Activated T-helper 17 cell treated with anti-CD3 and anti-CD28 coated beads, Interleukin-2, amount 50 U/mL, for 72 hours (primary cell): ENCODE data around the gene TMEM175. TPM values are rescaled to one million over a fixed set of nuclear protein-coding genes. Genes with fewer than 3 reads are reported as not detected.
"Not testable (repeated sequence)": the region's sequence is repeated elsewhere in the genome, so short reads cannot be mapped to it uniquely, and the experiment has no call there.

Experiments used
- ATAC-seq: fragments of 150-1000 bp; cut with Tn5 transposase; replicated peaks from 2 replicates; pipeline ENCODE4 v1.10.0; 2021; ENCODE audit warnings: mild to moderate bottlenecking, moderate library complexity
- H3K27ac Mint-ChIP-seq: one replicate; pipeline ENCODE4 v1.8.0; 2022; ENCODE audit warnings: mixed read lengths
- H3K27me3 Mint-ChIP-seq: one replicate; pipeline ENCODE4 v1.8.0; 2022; ENCODE audit warnings: mixed read lengths
- H3K36me3 Mint-ChIP-seq: one replicate; pipeline ENCODE4 v1.8.0; 2022; ENCODE audit warnings: low read depth, mild to moderate bottlenecking, mixed read lengths
- H3K4me1 Mint-ChIP-seq: one replicate; pipeline ENCODE4 v1.8.0; 2022; ENCODE audit warnings: mixed read lengths
- H3K4me3 Mint-ChIP-seq: one replicate; pipeline ENCODE4 v1.8.0; 2022; ENCODE audit warnings: mild to moderate bottlenecking, mixed read lengths
- H3K9me3 Mint-ChIP-seq: one replicate; pipeline ENCODE4 v1.8.0; 2022; ENCODE audit warnings: mixed read lengths
- total RNA-seq, 2 donors: library from RNA; stranded (reverse); gene quantifications; one replicate each; pipeline ENCODE4 v1.2.3, GENCODE V29; 2022

The TMEM175 gene
- total RNA-seq, 2 donors from 2014 or later = 6.5 to 10.0 TPM

- no peak overlapping the region for H3K4me3 Mint-ChIP-seq
- H3K36me3 Mint-ChIP-seq = no peaks in the 10 kb centered on the region
- peaks cover 13% of the 10 kb centered on the region for H3K27me3 Mint-ChIP-seq
- ATAC-seq = no peak
- H3K27ac Mint-ChIP-seq = no peak overlapping the region
- no peaks in the 10 kb centered on the region for H3K9me3 Mint-ChIP-seq
- H3K4me1 Mint-ChIP-seq = no peaks in the 10 kb centered on the region
Measured at GRCh38 chr4:995311-996026, 63.2 kb downstream of the TMEM175 start.

DNA sequence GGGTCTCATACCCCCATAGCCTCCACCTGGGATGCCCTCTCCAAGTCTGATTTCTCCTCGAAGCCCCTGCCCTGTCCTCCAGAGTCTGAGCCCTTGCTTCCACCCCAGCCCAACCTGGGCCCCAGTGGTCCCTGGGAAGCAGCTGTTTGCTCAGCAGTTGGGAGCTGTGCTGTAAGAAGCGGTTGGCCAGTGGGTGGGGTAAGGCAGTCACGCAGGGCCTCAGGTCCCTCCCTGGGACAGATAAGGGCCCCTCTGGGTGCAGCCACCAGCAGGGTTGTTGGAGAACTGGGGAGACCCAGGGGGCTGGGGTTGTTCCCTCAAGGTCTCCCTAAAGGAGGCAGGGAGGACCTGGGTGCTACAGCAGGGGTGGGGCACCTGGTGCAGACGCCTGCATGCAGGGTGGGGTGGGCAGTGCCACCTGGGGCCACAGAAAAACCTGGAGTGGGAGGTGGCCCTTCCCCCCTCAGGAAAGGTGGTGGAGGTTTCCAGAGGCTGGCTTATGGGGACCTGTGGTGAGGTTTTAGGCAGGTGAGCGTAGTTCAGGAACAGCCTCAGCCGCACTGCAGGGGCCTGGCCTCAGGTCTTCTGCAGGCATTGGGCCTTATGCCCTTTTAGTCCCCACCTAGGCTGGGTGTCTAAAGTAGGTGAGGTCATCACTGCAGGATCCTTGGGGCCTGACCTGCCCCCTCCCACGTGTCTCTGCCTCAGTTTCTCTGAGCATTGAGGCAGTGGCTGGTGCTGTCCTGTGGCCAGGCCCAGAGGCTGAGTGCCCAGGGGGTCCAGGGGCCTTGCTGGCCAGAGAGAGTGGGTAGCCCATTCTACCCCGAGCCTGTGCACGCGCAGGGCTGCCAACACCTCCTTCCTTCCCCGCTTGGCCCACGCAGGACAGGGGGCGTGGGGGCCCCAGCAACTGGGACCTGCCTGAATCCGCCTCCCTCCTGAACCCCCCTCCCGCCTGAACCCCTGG, 64.1 kb downstream of the TMEM175 start:
- Mint-ChIP-seq H3K4me3 (no peak overlapping the region), H3K9me3 (no peaks in the 10 kb centered on the region), H3K36me3 (no peaks in the 10 kb centered on the region), H3K27ac (no peak overlapping the region), H3K4me1 (no peaks in the 10 kb centered on the region), H3K27me3 (peaks cover 13% of the 10 kb centered on the region)
- no peak for ATAC-seq

- Mint-ChIP-seq H3K4me3 (no peak overlapping the region), H3K27me3 (peaks cover 13% of the 10 kb centered on the region), H3K36me3 (no peaks in the 10 kb centered on the region), H3K27ac (no peak overlapping the region), H3K9me3 (no peaks in the 10 kb centered on the region), H3K4me1 (no peaks in the 10 kb centered on the region)
- ATAC-seq = peak; percentile 6
Measured at GRCh38 chr4:996997-997374, 64.7 kb downstream of the TMEM175 start.

DNA sequence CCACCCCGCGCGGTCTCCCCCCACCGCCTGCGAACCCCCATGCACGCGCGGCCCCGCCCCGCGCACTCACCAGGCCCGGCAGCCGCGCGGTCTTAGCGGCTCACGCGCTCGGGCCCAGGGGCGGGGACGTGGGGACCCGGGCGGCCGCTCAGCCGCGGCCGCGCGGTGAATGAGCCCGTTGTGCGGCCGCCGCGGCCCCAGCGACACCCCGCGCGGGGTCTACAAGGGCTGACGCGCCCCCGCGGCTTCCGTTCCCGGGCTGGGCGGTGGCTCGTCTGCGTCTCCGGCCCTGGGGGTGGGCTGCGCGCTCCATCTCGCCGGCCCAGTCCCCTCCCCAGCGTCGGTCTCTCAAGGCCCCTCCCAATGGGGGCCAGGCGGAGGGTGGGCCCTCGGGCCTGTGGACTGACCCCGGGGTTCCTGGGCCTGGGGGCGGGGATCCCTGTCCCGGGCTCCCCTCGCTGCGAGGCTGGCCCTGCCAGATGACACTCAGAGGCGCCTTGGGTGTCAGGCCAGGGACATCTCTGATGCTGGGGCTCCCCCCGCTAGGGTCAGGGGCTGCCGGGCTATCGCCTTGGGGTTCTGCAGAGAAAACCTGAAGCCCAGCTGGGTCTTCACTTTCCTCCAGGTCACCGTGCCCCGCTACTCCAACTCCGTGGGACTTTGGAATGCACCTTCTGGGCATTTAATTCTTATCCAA, 65.3 kb downstream of the TMEM175 start:
- peak; percentile 51 for ATAC-seq
- no peak overlapping the region for H3K4me3 Mint-ChIP-seq
- H3K4me1 Mint-ChIP-seq = no peaks in the 10 kb centered on the region
- no peaks in the 10 kb centered on the region for H3K9me3 Mint-ChIP-seq
- H3K36me3 Mint-ChIP-seq = no peaks in the 10 kb centered on the region
- no peak overlapping the region for H3K27ac Mint-ChIP-seq
- H3K27me3 Mint-ChIP-seq = peaks cover 13% of the 10 kb centered on the region

DNA sequence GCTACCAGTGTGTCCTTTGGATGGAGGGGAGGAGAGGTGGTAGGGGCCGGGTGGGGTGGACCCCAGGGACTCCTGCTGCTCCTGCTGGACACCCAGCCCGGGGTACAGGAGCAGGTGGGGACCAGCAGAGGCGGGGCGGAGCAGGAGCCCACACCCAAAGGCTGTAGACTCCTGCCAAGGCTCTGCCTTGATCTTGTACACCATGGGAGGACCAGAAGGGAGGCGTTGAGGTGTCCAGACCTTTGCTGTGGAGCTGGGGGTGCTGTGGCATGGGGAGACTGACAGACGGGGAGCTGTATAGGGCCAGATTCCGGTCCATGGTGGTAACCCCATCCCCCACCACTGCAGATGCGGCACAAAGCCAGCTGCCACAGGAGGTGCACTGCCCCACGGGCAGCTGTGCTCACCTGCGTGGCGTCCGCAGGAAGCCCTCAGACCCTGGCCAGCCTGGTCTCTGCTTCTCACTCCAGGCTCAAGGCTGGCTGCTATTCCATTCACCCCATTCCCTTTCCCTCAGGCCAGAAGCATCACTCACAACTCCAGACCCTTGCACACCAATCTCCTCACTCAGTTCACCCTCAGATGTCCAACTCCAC, 65.9 kb downstream of the TMEM175 start:
- Mint-ChIP-seq H3K27me3 (peaks cover 13% of the 10 kb centered on the region), H3K4me1 (no peaks in the 10 kb centered on the region), H3K36me3 (no peaks in the 10 kb centered on the region), H3K9me3 (no peaks in the 10 kb centered on the region), H3K27ac (no peak overlapping the region), H3K4me3 (no peak overlapping the region)
- ATAC-seq = no peak

DNA sequence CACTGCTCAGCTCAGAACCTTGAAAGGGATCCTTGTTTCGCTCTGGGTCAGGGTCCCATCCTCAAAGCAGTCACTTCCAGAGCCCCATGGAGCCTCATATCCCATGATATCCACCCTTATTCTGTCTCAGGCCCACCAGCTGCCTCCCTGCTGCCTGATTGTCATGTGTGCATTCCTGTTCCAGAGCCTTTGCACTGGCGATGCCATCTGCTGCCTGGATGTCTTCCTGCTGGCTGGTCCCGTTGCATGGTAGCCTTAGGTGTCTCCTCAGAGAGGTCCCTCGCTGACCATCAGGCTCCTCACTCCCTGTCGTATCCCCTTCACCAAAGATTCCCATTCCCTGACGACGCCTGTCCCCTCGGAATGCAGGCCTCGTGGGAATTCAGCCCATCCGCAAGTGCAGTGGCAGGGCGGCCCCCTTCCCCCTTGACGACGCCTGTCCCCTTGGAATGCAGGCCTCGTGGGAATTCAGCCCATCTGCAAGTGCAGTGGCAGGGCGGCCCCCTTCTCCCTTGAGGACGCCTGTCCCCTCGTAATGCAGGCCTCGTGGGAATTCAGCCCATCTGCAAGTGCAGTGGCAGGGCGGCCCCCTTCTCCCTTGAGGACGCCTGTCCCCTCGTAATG, 67.1 kb downstream of the TMEM175 start:
- not testable (repeated sequence) for ATAC-seq, H3K4me1 Mint-ChIP-seq, H3K36me3 Mint-ChIP-seq, H3K4me3 Mint-ChIP-seq, H3K27ac Mint-ChIP-seq, H3K9me3 Mint-ChIP-seq
- H3K27me3 Mint-ChIP-seq = peaks cover 13% of the 10 kb centered on the region

GRCh38 chr4:999882-1000425, 67.7 kb downstream of the TMEM175 start:
- Mint-ChIP-seq H3K27ac (no peak overlapping the region), H3K4me1 (no peaks in the 10 kb centered on the region), H3K36me3 (no peaks in the 10 kb centered on the region), H3K9me3 (no peaks in the 10 kb centered on the region), H3K4me3 (no peak overlapping the region), H3K27me3 (peaks cover 18% of the 10 kb centered on the region)
- no peak for ATAC-seq

- H3K27me3 Mint-ChIP-seq = peaks cover 18% of the 10 kb centered on the region
- ATAC-seq = no peak
- no peak overlapping the region for H3K27ac Mint-ChIP-seq
Measured at GRCh38 chr4:1000686-1001260, 68.5 kb downstream of the TMEM175 start.

DNA sequence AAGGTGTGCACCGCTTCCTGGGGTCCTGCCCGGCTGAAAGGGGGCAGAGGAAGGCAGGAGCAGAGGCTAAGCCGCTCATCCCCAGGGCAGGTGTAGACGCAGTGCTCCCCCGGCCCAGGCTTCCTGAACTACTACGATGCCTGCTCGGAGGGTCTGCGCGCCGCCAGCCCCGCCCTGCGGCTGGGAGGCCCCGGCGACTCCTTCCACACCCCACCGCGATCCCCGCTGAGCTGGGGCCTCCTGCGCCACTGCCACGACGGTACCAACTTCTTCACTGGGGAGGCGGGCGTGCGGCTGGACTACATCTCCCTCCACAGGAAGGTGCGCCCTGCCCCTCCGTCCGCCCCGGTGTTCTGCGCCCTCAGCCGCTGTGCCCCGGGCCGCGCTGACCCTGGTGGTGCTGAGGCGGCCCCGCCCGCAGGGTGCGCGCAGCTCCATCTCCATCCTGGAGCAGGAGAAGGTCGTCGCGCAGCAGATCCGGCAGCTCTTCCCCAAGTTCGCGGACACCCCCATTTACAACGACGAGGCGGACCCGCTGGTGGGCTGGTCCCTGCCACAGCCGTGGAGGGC, 69.4 kb downstream of the TMEM175 start:
- H3K27me3 Mint-ChIP-seq = peaks cover 18% of the 10 kb centered on the region
- H3K9me3 Mint-ChIP-seq = no peaks in the 10 kb centered on the region
- no peak overlapping the region for H3K27ac Mint-ChIP-seq

More at GRCh38 chr4:1000686-1001260, 68.5 kb downstream of the TMEM175 start:
- no peaks in the 10 kb centered on the region for H3K9me3 Mint-ChIP-seq
- no peaks in the 10 kb centered on the region for H3K36me3 Mint-ChIP-seq
- H3K4me3 Mint-ChIP-seq = no peak overlapping the region
- no peaks in the 10 kb centered on the region for H3K4me1 Mint-ChIP-seq

DNA sequence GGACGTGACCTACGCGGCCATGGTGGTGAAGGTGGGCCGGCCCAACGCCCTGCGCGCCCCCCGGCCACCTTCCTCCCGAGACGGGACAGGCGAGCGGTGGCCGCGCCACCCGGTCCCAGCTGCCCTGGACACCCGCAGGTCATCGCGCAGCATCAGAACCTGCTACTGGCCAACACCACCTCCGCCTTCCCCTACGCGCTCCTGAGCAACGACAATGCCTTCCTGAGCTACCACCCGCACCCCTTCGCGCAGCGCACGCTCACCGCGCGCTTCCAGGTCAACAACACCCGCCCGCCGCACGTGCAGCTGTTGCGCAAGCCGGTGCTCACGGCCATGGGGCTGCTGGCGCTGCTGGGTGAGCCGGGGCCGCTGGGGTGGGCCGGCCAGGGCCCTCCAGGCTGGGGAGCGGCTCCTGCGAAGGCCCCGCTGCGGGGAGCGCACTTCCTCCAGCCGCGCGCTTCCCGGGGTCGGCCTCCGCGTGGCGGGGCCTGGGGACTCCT, 69.9 kb downstream of the TMEM175 start:
- no peak for ATAC-seq
- H3K4me3 Mint-ChIP-seq = no peak overlapping the region
- H3K27ac Mint-ChIP-seq = no peak overlapping the region
- H3K36me3 Mint-ChIP-seq = no peaks in the 10 kb centered on the region
- peaks cover 20% of the 10 kb centered on the region for H3K27me3 Mint-ChIP-seq
- no peaks in the 10 kb centered on the region for H3K9me3 Mint-ChIP-seq
- no peaks in the 10 kb centered on the region for H3K4me1 Mint-ChIP-seq

More for the DNA sequence above, 69.4 kb downstream of the TMEM175 start:
- Mint-ChIP-seq H3K36me3 (no peaks in the 10 kb centered on the region), H3K4me1 (no peaks in the 10 kb centered on the region), H3K4me3 (no peak overlapping the region)
- no peak for ATAC-seq

DNA sequence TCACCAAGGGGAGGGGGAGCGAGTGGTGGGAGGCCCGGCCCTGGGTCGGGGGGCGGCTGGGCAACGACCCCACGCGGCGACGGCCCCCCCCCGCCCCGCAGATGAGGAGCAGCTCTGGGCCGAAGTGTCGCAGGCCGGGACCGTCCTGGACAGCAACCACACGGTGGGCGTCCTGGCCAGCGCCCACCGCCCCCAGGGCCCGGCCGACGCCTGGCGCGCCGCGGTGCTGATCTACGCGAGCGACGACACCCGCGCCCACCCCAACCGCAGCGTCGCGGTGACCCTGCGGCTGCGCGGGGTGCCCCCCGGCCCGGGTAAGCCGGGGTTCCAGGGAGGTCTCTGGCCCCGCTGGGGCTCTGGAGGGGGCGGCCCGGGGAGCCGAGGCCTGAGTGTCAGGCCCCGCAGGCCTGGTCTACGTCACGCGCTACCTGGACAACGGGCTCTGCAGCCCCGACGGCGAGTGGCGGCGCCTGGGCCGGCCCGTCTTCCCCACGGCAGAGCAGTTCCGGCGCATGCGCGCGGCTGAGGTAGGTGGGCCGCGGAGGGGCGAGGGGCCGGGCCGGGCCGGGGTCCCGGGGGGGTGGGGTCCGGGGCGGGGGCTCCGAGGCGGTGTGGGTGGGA, 70.5 kb downstream of the TMEM175 start:
- Mint-ChIP-seq H3K9me3 (no peaks in the 10 kb centered on the region), H3K4me1 (no peaks in the 10 kb centered on the region)

GRCh38 chr4:1003271-1004070, 71.2 kb downstream of the TMEM175 start:
- peaks cover 29% of the 10 kb centered on the region for H3K27me3 Mint-ChIP-seq
- no peak overlapping the region for H3K4me3 Mint-ChIP-seq
- no peaks in the 10 kb centered on the region for H3K36me3 Mint-ChIP-seq
- no peak for ATAC-seq
- no peaks in the 10 kb centered on the region for H3K9me3 Mint-ChIP-seq
- H3K27ac Mint-ChIP-seq = no peak overlapping the region
- H3K4me1 Mint-ChIP-seq = no peaks in the 10 kb centered on the region

More for the DNA sequence above, 70.5 kb downstream of the TMEM175 start:
- no peak overlapping the region for H3K27ac Mint-ChIP-seq
- ATAC-seq = no peak
- H3K4me3 Mint-ChIP-seq = no peak overlapping the region
- peaks cover 25% of the 10 kb centered on the region for H3K27me3 Mint-ChIP-seq
- no peaks in the 10 kb centered on the region for H3K36me3 Mint-ChIP-seq
